CD4-positive, alpha-beta T cell treated with Interferon alpha-2 for 1 hour (primary cell): ENCODE results near the gene KCNMB1.
A peak's percentile ranks its signal among the peaks of the same experiment; 100 is the strongest.

ENCODE experiments used
- DNase-seq, 2 donors: peaks; one replicate each; pipeline ENCODE4 v3.0.0-alpha.2; 2020 to 2022

KCNMB1 gene

GRCh38 chr5:170372971-170373370 lies 16.2 kb downstream of the KCNMB1 start:
- DNase-seq = no peak

GRCh38 chr5:170368586-170368985 lies 20.6 kb downstream of the KCNMB1 start:
- no peak for DNase-seq

GRCh38 chr5:170366276-170366675 lies 22.9 kb downstream of the KCNMB1 start:
- DNase-seq = no peak

DNA sequence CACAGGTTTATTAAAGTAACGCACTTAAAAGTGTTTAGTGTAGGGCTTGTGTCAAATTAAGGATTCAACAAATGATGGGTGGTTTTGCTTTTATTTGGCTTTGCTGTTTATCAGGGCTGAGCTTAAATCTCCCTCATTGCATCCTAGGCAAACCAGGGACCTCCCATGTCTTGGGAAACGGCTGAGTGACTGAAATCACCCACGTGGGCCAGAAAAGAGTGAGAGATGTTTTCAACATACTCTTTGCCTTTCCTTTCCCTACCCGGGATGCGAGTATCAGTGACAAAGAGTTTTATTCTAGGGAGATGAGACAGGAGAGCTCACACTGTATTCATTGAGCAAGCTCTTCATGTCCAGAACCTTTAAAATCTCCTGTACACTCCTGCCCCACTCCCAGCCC lies 23.3 kb downstream of the KCNMB1 start:
- no peak for DNase-seq

DNA sequence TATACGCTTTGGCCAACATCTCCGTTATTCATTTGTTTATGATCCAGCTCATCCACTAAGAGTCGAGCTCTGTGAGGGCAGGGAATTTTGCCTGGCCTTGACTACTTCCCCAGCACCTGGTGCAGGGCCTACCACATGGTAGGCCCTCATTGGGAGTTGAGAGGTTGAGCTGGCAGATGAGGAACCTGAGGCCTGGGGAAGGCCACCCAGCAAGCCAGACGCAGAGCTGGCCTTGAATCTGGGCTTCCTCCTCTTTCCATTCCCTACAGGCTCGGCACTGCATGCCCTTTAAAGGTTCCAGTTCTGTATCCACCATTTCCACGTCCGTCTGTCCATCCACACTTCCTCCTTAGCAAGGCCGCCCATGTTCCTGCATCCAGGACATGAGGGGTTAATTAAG lies 24.2 kb downstream of the KCNMB1 start:
- DNase-seq = no peak

DNA sequence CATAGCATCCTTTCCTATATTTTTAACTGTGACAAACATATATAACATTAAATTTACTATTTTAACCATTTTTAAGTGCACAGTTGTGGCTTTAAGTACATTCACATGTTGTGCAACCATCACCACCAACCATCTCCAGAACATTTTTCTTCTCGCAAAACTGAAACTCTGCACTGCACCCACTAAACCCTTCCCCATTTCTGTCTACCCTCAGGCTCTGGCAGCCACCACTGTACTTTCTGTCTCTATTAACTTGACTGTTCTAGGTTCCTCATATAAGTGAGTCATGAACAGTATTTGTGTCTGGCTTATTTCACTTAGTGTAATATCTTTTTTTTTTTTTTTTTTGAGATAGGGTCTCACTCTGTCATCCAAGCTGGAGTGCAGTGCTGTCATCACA lies 25.5 kb downstream of the KCNMB1 start:
- DNase-seq = peak; percentile 18 to 40

GRCh38 chr5:170362656-170363055 lies 26.5 kb downstream of the KCNMB1 start:
- no peak for DNase-seq

DNA sequence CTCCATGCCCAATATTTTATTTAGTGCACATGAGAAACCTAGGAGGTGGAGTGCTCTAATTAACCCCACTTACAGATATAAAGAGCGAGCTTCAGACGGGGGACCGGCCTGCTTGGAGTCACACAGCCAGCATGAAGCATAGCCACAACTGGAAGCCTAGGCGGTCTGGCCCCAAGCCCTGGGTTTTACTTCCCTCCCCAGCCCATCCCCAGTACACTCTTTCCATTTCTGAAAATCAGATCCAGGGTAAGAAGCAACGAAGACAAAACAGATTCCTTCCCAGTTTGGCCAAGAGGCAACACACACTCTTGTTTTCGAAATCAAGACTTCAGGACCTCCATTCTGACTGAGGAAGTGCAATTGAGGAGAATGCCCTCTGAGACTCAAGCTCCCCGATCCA lies 27.1 kb downstream of the KCNMB1 start:
- no peak for DNase-seq

DNA sequence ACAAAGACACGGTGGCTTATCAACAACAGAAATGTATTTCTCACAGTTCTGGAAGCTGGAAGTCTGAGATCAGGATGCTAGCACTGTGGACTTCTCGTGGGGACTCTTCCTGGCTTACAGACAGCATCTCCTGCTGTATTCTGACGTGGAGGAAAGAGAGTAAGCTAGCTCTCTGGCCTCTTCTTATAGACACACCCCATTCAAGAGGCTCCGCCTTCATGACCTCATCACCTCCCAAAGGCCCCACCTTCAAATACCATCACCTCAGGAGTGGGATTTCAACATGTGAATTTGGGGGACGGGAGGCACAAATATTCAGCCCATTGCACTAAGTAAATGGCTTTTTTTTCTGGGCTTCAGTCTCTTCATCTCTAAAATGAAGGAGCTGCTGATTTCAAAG lies 27.6 kb downstream of the KCNMB1 start:
- DNase-seq = no peak

- no peak for DNase-seq
Observed at GRCh38 chr5:170361116-170361515, 28.1 kb downstream of the KCNMB1 start.

DNA sequence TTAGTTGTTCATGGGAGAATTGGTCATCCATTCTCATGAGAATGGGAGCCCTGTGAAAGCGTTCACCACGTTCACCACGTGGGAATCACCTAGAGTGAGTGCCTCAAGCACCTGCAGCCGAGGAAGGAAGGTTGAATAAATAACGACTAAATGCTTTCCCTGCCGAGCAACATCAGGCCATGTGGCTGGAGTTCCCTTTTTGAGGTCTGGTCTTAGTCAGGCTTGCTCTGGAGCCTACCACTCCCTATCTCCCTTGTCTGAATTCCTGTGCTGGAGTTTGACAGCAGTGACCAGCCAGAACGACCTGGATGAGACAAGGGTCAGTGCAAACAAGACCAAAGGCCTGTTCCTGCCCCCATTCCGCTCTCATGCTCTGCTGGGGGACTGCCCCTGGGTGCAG lies 28.5 kb downstream of the KCNMB1 start:
- peak in 1 of 2 donors; percentile 15 for DNase-seq

- peak in 1 of 2 donors; percentile 53 for DNase-seq
Observed at GRCh38 chr5:170357955-170358444, 31.2 kb downstream of the KCNMB1 start.

DNA sequence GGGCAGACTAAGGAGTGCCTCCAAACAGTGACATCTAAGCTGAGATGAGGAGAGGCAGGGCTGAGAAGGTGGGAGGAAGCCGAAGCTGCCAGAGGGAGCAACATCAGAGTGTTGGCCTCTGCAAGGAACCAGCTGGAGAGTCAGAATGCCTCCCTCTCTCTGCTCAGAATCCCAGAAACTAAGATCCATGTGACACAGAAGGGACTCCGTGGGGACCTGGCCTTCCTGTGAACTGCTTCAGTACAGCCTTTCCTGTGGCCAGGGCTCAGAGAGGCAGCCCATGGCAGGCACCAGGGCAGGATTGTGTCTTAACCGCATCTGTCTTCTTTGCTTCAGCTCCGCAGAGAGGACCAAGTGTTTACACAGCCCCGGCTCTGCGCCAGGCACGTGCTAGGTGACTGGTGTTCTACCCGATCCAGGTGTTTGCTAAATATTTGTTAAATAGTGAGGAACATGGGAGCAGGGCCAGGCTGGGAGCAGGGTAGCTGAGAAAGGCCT lies 33.5 kb downstream of the KCNMB1 start:
- no peak for DNase-seq

DNA sequence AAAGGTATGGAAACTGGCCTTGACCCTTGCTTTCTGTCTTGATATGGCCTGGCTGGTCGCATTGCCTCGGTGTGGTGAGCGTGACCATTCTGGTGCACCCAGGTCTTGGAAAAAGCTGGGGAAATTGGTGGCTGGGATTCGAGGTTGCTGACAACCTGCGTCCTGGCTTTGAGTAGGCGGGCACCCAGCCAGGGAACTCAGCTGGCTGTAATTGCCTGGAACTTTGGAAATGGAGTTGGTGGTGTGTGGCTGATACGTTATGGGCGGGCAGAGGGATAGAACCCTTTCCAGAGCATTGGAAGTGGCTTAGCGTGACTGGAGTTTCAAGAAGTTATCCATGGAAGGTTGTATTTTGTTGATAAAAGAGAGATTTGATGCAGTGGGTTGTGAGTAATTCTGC lies 35.2 kb downstream of the KCNMB1 start:
- DNase-seq = no peak

- DNase-seq = no peak
Observed at GRCh38 chr5:170353011-170353761, 36.0 kb downstream of the KCNMB1 start.

- DNase-seq = no peak
Observed at GRCh38 chr5:170348137-170348633, 41.0 kb downstream of the KCNMB1 start.

DNA sequence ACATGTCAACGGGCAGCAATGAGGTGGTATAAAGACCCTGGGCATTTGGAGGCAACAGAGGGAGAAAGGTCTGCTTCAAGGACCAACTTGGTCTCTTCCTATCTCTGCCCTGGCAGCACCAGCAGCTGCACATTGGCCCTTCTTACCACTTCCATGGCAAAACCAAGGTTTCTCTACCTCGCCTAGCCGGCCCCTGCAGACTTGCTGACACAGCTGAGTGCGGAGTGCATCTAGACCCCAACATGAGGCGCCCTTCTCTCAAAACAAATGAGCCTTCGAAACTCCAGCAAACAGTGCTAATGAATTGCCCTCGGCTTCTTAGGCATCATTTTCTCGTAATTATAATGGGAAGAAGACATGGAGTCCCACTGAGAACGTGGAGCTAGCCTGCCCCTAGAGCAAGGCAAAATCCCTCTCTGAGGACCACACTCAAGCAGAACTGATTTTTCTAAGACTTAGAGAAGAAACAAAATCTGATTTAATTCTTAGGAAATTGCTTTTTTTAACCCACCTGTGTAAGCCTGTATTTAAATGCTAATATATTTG lies 42.1 kb downstream of the KCNMB1 start:
- no peak for DNase-seq

DNA sequence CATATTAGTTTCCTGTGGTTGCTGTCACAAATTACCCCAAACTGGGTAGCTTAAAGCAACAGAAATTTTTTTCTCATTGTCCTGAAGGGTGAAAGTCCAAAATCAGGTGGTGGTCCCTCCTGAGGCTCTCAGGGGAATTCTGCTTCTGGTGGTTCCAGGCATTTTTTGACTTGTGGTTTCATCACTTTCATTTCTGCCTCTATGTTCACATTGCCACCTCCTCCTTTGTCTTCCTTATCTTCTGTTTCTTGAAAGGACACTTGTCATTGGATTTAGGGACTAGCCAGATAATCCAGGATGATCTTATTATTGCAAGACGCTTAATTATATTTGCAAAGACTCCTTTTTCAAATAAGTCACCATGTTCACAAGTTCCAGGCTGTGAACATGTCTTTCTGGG lies 43.2 kb downstream of the KCNMB1 start:
- no peak for DNase-seq

- no peak for DNase-seq
Observed at GRCh38 chr5:170343177-170343576, 46.0 kb downstream of the KCNMB1 start.

- DNase-seq = no peak
Observed at GRCh38 chr5:170342153-170342725, 46.9 kb downstream of the KCNMB1 start.

- no peak for DNase-seq
Observed at GRCh38 chr5:170341545-170341944, 47.6 kb downstream of the KCNMB1 start.

GRCh38 chr5:170339780-170340167 lies 49.4 kb downstream of the KCNMB1 start:
- no peak for DNase-seq

DNA sequence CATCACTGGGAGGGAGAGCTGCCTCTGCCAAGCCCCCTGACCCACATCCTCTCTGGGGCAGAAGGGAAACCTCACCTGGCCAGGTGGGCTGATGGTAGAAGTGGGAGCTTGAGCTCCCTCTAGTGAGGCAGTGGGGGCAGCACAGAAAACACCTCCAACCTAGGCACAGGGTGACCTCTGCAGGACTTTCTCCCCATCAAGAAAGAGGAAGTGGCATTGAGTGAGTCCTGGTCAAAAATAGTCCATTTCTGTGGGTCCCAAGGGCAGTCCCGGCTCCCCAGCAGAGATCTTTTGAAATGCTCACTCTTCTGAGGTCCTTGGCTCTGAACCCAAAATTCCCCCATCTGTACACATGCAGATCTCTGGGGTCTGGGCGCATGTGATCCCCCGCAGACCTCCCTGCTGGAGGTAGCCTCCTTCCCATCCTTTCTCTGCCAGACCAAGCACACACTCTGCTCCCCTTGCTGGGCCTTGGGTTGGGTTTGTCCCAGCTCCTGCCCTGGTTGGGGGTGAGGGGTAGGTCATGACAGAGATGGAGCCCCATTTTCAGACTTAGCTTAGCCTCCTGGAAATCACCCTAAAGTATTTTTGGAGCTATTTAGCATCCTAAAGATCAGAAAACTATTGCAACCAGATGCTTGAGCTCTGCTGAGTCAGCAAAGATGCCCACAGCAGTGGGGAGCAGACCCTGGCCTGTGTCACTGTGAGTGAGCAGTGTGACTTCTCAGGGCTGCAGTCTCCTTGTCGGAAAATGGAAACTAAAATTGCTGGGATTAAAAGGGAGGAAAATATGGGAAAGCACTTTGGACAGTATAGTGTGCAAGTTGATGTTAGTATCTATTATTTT lies 50.0 kb downstream of the KCNMB1 start:
- peak; percentile 77 to 84 for DNase-seq
